Liver (tissue), 9 donors: ENCODE measurements around the gene ATG4B. TPM values are rescaled to one million over a fixed set of nuclear protein-coding genes. Genes with fewer than 3 reads are reported as not detected.

Source experiments
- DNase-seq: peaks from one replicate; pipeline ENCODE4 v3.0.0-alpha.2; 2017; ENCODE audit warnings: low spot score
- H3K27ac ChIP-seq, 2 donors: one replicate each; pipeline ENCODE4 v1.7.0; 2013; ENCODE audit warnings: inconsistent platforms in 2 of 2, low read length in 2 of 2, control low read depth in 1 of 2, low read depth in 1 of 2, mild to moderate bottlenecking in 1 of 2
- H3K27me3 ChIP-seq, 4 donors: one replicate each; pipeline versions ENCODE4 v1.6.1 to v1.7.0; 2013; ENCODE audit warnings: low read length in 3 of 4, inconsistent platforms in 1 of 4, mild to moderate bottlenecking in 1 of 4, moderate library complexity in 1 of 4; ENCODE audit not compliant: control insufficient read depth in 4 of 4, insufficient read depth in 4 of 4
- H3K36me3 ChIP-seq, 4 donors: one replicate each; pipeline versions ENCODE4 v1.6.1 to v1.7.0; 2013; ENCODE audit warnings: low read length in 3 of 4, mild to moderate bottlenecking in 3 of 4, low read depth in 1 of 4, moderate library complexity in 1 of 4; ENCODE audit not compliant: control insufficient read depth in 4 of 4, insufficient read depth in 3 of 4
- H3K4me1 ChIP-seq, 4 donors: one replicate each; pipeline versions ENCODE4 v1.6.1 to v1.7.0; 2013; ENCODE audit warnings: low read length in 3 of 4, mild to moderate bottlenecking in 3 of 4, moderate library complexity in 1 of 4; ENCODE audit not compliant: control insufficient read depth in 4 of 4, insufficient read depth in 4 of 4
- H3K4me3 ChIP-seq, 3 donors: one replicate each; pipeline versions ENCODE4 v1.6.1 to v1.7.0; 2013; ENCODE audit warnings: low read length in 3 of 3, control low read depth in 1 of 3, low read depth in 1 of 3, mild to moderate bottlenecking in 1 of 3
- H3K9ac ChIP-seq, 2 donors: one replicate each; pipeline ENCODE4 v1.7.0; 2013; ENCODE audit warnings: low read length in 2 of 2, mild to moderate bottlenecking in 2 of 2, moderate library complexity in 2 of 2, control low read depth in 1 of 2, low read depth in 1 of 2
- H3K9me3 ChIP-seq, 4 donors: one replicate each; pipeline versions ENCODE4 v1.6.1 to v1.7.0; 2013; ENCODE audit warnings: low read length in 3 of 4; ENCODE audit not compliant: control insufficient read depth in 4 of 4
- EGR1 ChIP-seq, 2 donors: IDR thresholded peaks; 2 replicates each; pipeline ENCODE4 v1.6.1; 2016 to 2018; ENCODE audit warnings: antibody characterized with exemption in 2 of 2, low read depth in 2 of 2
- FOXA1 ChIP-seq: IDR thresholded peaks from 2 replicates; pipeline ENCODE4 v1.6.1; 2016; ENCODE audit warnings: antibody characterized with exemption
- FOXA2 ChIP-seq: IDR thresholded peaks from 2 replicates; pipeline ENCODE4 v1.6.1; 2016; ENCODE audit warnings: antibody characterized with exemption
- GABPA ChIP-seq, 2 donors: IDR thresholded peaks in 1 of 2; conservative IDR thresholded peaks in 1 of 2; 2 replicates each; pipeline ENCODE4 v1.6.1; 2016; ENCODE audit warnings: antibody characterized with exemption in 2 of 2, mild to moderate bottlenecking in 1 of 2, moderate library complexity in 1 of 2
- JUND ChIP-seq, 2 donors: IDR thresholded peaks; 2 replicates each; pipeline ENCODE4 v1.6.1; 2016; ENCODE audit warnings: antibody characterized with exemption in 2 of 2
- TAF1 ChIP-seq: conservative IDR thresholded peaks from 2 replicates; pipeline ENCODE4 v1.6.1; 2016; ENCODE audit warnings: antibody characterized with exemption, mild to moderate bottlenecking
- YY1 ChIP-seq: IDR thresholded peaks from 2 replicates; pipeline ENCODE4 v1.6.1; 2016; ENCODE audit warnings: antibody characterized with exemption, mild to moderate bottlenecking
- ZBTB33 ChIP-seq: IDR thresholded peaks from 2 replicates; pipeline ENCODE4 v1.6.1; 2016; ENCODE audit warnings: antibody characterized with exemption
- WGBS: extraction: QIAGEN DNeasy Blood & Tissue Kit; methylation state at CpG from one replicate; pipeline ENCODE4 v1.1.7; 2013; 5-methylcytosine and 5-hydroxymethylcytosine counted together
- polyA plus RNA-seq, 2 donors: library from polyadenylated mRNA; stranded (reverse) in 1 of 2; unstranded in 1 of 2; fragments of 200-250 nt in 1 of 2; fragments of >200 nt in 1 of 2; fragmentation: Nextera tagmentation in 1 of 2; extraction: Ambion mirVana in 1 of 2; gene quantifications; one replicate each; pipeline versions ENCODE4 v1.2.1 to v1.2.3, GENCODE V29; 2013 to 2015
- total RNA-seq, 2 donors: library from RNA; depleted of rRNA; stranded (reverse); fragments of >200 nt; gene quantifications; one replicate each; pipeline ENCODE4 v1.2.3, GENCODE V29; 2014
- TF ChIP-seq, protein P1 (sequence below): fragments of 150-350 bp; IDR thresholded peaks from 2 replicates; pipeline ENCODE4 v1.5.1; 2017; ENCODE audit warnings: improper control_type of control experiment, low read depth, low read length; ENCODE audit not compliant: missing input control
- TF ChIP-seq, protein P2 (sequence below): IDR thresholded peaks from 2 replicates; pipeline ENCODE4 v1.6.1; 2016; ENCODE audit warnings: antibody characterized with exemption, mild to moderate bottlenecking
- donor health status: healthy.
- donor health status: healthy.
- donor health status: healthy.
- donor health status: healthy.
- donor health status: healthy.

Gene ATG4B
- total and polyA plus RNA-seq, 4 donors = 31.0 to 50.3 (median 37.7) TPM

DNA sequence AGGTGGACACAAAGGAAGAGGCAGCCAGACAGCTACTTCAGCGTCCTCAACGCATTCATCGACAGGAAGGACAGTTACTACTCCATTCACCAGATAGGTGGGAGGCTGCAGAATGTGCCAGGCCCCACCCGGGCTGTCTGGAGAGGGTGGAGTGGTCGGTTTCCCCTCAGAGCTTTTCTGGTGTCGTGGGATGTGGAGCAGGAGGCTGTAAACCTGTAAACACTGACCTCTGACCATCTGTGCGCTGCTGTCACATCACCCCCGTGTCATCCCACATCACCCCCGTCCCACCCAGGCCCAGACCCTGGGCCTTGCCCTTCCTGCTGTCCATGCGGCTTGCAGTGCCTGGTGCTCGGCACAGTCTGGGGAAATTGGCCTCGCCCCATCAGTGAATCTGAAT is 17.1 kb downstream of the ATG4B start:
- 94% methylated on average over 12 of the region's 12 CpGs for WGBS
- peaks cover 9 to 66% (median 32%) of the 10 kb centered on the region in 4 donors for H3K36me3 ChIP-seq
- peaks cover 0 to 4% (median 1%) of the 10 kb centered on the region in 4 donors for H3K4me1 ChIP-seq

GRCh38 chr2:241655516-241656189 is 18.2 kb downstream of the ATG4B start:
- H3K36me3 ChIP-seq = peaks cover 14 to 76% (median 35%) of the 10 kb centered on the region in 4 donors
- no peak for TF ChIP-seq YY1
- TF ChIP-seq ZBTB33 = no peak
- no peak for TF ChIP-seq GABPA (IDR thresholded peaks at IDR 0.05 in 1 of 2, conservative IDR thresholded peaks at IDR 0.05 in 1 of 2)
- no peak for TF ChIP-seq FOXA1
- no peak for TF ChIP-seq JUND (IDR thresholded peaks at IDR 0.05)
- no peak for TF ChIP-seq FOXA2
- TF ChIP-seq EGR1 (IDR thresholded peaks at IDR 0.05; ENCODE audit: low read depth in 2 of 2) = no peak
- TF ChIP-seq, protein P1, sequence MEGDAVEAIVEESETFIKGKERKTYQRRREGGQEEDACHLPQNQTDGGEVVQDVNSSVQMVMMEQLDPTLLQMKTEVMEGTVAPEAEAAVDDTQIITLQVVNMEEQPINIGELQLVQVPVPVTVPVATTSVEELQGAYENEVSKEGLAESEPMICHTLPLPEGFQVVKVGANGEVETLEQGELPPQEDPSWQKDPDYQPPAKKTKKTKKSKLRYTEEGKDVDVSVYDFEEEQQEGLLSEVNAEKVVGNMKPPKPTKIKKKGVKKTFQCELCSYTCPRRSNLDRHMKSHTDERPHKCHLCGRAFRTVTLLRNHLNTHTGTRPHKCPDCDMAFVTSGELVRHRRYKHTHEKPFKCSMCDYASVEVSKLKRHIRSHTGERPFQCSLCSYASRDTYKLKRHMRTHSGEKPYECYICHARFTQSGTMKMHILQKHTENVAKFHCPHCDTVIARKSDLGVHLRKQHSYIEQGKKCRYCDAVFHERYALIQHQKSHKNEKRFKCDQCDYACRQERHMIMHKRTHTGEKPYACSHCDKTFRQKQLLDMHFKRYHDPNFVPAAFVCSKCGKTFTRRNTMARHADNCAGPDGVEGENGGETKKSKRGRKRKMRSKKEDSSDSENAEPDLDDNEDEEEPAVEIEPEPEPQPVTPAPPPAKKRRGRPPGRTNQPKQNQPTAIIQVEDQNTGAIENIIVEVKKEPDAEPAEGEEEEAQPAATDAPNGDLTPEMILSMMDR = no peak
- H3K27ac ChIP-seq = no peak overlapping the region
- WGBS = 97% methylated on average over 17 of the region's 17 CpGs
- no peak overlapping the region for H3K9ac ChIP-seq
- DNase-seq = no peak
- no peaks in the 10 kb centered on the region for H3K27me3 ChIP-seq
- no peaks in the 10 kb centered on the region for H3K4me1 ChIP-seq
- no peaks in the 10 kb centered on the region for H3K9me3 ChIP-seq
- H3K4me3 ChIP-seq = no peak overlapping the region

More for the DNA sequence above, 17.1 kb downstream of the ATG4B start:
- Histone ChIP-seq H3K27me3 (no peaks in the 10 kb centered on the region), H3K4me3 (no peak overlapping the region), H3K9ac (no peak overlapping the region), H3K9me3 (no peaks in the 10 kb centered on the region), H3K27ac (no peak overlapping the region)
- no peak for TF ChIP-seq JUND (IDR thresholded peaks at IDR 0.05)
- TF ChIP-seq, protein P2, sequence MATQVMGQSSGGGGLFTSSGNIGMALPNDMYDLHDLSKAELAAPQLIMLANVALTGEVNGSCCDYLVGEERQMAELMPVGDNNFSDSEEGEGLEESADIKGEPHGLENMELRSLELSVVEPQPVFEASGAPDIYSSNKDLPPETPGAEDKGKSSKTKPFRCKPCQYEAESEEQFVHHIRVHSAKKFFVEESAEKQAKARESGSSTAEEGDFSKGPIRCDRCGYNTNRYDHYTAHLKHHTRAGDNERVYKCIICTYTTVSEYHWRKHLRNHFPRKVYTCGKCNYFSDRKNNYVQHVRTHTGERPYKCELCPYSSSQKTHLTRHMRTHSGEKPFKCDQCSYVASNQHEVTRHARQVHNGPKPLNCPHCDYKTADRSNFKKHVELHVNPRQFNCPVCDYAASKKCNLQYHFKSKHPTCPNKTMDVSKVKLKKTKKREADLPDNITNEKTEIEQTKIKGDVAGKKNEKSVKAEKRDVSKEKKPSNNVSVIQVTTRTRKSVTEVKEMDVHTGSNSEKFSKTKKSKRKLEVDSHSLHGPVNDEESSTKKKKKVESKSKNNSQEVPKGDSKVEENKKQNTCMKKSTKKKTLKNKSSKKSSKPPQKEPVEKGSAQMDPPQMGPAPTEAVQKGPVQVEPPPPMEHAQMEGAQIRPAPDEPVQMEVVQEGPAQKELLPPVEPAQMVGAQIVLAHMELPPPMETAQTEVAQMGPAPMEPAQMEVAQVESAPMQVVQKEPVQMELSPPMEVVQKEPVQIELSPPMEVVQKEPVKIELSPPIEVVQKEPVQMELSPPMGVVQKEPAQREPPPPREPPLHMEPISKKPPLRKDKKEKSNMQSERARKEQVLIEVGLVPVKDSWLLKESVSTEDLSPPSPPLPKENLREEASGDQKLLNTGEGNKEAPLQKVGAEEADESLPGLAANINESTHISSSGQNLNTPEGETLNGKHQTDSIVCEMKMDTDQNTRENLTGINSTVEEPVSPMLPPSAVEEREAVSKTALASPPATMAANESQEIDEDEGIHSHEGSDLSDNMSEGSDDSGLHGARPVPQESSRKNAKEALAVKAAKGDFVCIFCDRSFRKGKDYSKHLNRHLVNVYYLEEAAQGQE = no peak
- no peak for TF ChIP-seq TAF1
- no peak for TF ChIP-seq ZBTB33
- DNase-seq = no peak
